Spleen (tissue), 11 donors: ENCODE data around the gene ELP1. TPM values are rescaled to one million over a fixed set of nuclear protein-coding genes. Genes with fewer than 3 reads are reported as not detected.
A peak's percentile ranks its signal among the peaks of the same experiment; 100 is the strongest.

Source experiments
- DNase-seq: peaks from one replicate; pipeline ENCODE4 v3.0.0-alpha.2; 2020
- H3K27ac ChIP-seq, 8 donors: fragments of 200-600 bp; sonication (generic) in 7 of 8; 1 replicate in 4 of 8; 2 replicates in 4 of 8; pipeline versions ENCODE4 v1.5.0 to v1.8.0; 2016 to 2021; ENCODE audit warnings: inconsistent platforms in 4 of 8, mild to moderate bottlenecking in 4 of 8, moderate library complexity in 1 of 8
- H3K27me3 ChIP-seq, 7 donors: fragments of 200-600 bp; sonication (generic) in 6 of 7; replicated peaks in 1 of 7; 1 replicate in 4 of 7; 2 replicates in 3 of 7; pipeline versions ENCODE4 v1.5.0 to v1.8.0; 2016 to 2021; ENCODE audit warnings: inconsistent platforms in 3 of 7, mild to moderate bottlenecking in 1 of 7
- H3K36me3 ChIP-seq, 6 donors: fragments of 200-600 bp; sonication (generic) in 5 of 6; 1 replicate in 4 of 6; 2 replicates in 2 of 6; pipeline versions ENCODE4 v1.5.0 to v1.8.0; 2016 to 2021; ENCODE audit warnings: inconsistent platforms in 2 of 6
- H3K4me1 ChIP-seq, 6 donors: fragments of 200-600 bp; sonication (generic) in 5 of 6; 1 replicate in 3 of 6; 2 replicates in 3 of 6; pipeline versions ENCODE4 v1.5.0 to v1.8.0; 2016 to 2021; ENCODE audit warnings: inconsistent platforms in 3 of 6
- H3K4me3 ChIP-seq, 8 donors: fragments of 200-600 bp; sonication (generic) in 7 of 8; 1 replicate in 4 of 8; 2 replicates in 4 of 8; pipeline versions ENCODE4 v1.5.0 to v1.8.0; 2016 to 2021; ENCODE audit warnings: inconsistent platforms in 4 of 8, mild to moderate bottlenecking in 4 of 8, moderate library complexity in 2 of 8
- H3K9me3 ChIP-seq, 8 donors: fragments of 200-600 bp; sonication (generic) in 7 of 8; 1 replicate in 4 of 8; 2 replicates in 4 of 8; pipeline versions ENCODE4 v1.5.0 to v1.8.0; 2016 to 2021; ENCODE audit warnings: inconsistent platforms in 4 of 8
- CTCF ChIP-seq, 11 experiments: fragments of 200-600 bp in 7 of 11; fragments of 450-650 bp in 4 of 11; sonication (generic) in 4 of 11; IDR thresholded peaks in 8 of 11; conservative IDR thresholded peaks in 3 of 11; 1 replicate in 7 of 11; 2 replicates in 4 of 11; pipeline versions ENCODE4 v1.4.0 to v1.8.0; 2016 to 2021; ENCODE audit warnings: antibody characterized with exemption in 11 of 11, inconsistent platforms in 4 of 11, mild to moderate bottlenecking in 1 of 11
- POLR2A ChIP-seq, 3 donors: fragments of 450-650 bp; IDR thresholded peaks; one replicate each; pipeline ENCODE4 v1.5.1; 2017; ENCODE audit warnings: antibody characterized with exemption in 3 of 3, mild to moderate bottlenecking in 1 of 3
- POLR2AphosphoS5 ChIP-seq, 3 donors: sonication (generic); formaldehyde crosslinking; IDR thresholded peaks; one replicate each; pipeline ENCODE4 v1.5.1; 2017; ENCODE audit warnings: antibody characterized with exemption in 3 of 3
- WGBS, 5 donors: extraction: QIAGEN DNeasy Blood & Tissue Kit in 3 of 5; methylation state at CpG; one replicate each; pipeline versions ENCODE4 v1.1.5 to v1.1.7; 2013 to 2018; 5-methylcytosine and 5-hydroxymethylcytosine counted together
- intact Hi-C: fragments of 100-400 bp; cut with DNase I; formaldehyde crosslinking; loops from one replicate; pipeline ENCODE4 v1.15.0; 2023; ENCODE audit warnings: low total_unique reads
- polyA plus RNA-seq, 3 donors: library from polyadenylated mRNA; stranded (reverse); fragments of 200-250 nt; gene quantifications; one replicate each; pipeline ENCODE4 v1.2.1, GENCODE V29; 2013
- total RNA-seq, 7 donors: library from RNA; depleted of rRNA in 3 of 7; stranded (reverse); fragments of >200 nt in 3 of 7; fragmentation: NEBNext Ultra II Directional in 4 of 7; extraction: Animal tissue kit (Norgen Biotek cat#: 25700) in 4 of 7; gene quantifications; one replicate each; pipeline versions ENCODE4 v1.1.0 to v1.2.1, GENCODE V29; 2016 to 2021
- donor health status: healthy with polysubstance abuse.
- donor health status: DM: no; HTN: no; CAD: no; lungs with moderate emphysema.
- donor health status: DM: no; HTN: no; CAD: no.
- donor health status: Bipolar disorder and iron deficiency.
- donor health status: healthy.
- donor health status: DM: no; HTN: no; CAD: no.
- donor health status: DM: yes; HTN: yes; CAD: no.

Gene ELP1
- total and polyA plus RNA-seq, 10 donors = 9.9 to 30.5 (median 17.6) TPM

- no peak overlapping the region for H3K27ac ChIP-seq
- no peak for TF ChIP-seq POLR2AphosphoS5 (IDR thresholded peaks at IDR 0.05)
- TF ChIP-seq CTCF (IDR thresholded peaks at IDR 0.05 in 8 of 11, conservative IDR thresholded peaks at IDR 0.05 in 3 of 11) = no peak
- no peak overlapping the region for H3K4me3 ChIP-seq
- intact Hi-C loops = no loop called here
- no peak for DNase-seq
- H3K9me3 ChIP-seq = no peaks in the 10 kb centered on the region
- 69 to 86% (median 81%) methylated on average over 1 of the region's 1 CpG for WGBS, 5 donors
- H3K4me1 ChIP-seq = peaks cover 0 to 8% (median 3%) of the 10 kb centered on the region in 6 donors
- no peaks in the 10 kb centered on the region for H3K36me3 ChIP-seq
- H3K27me3 ChIP-seq = no peaks in the 10 kb centered on the region
These were observed 16.2 kb upstream of the ELP1 start for GRCh38 chr9:108950168-108950567.

DNA sequence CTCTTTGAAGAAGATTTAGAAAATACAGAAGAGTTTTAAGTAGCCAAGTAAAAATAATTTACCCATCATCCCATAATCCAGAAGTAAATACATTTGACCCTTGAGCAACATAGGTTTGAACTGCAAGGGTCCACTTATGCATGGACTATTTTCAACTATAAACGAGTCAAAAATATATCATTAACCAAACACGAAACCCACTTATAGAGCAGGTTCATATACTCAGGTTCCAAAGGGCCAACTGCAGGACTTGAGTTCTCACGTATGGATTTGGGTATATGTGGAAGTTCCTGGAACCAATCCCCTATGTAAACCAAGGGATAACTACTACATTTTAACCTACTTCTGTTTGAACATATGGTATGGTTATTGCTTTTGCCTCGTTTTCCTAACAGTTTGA is 6.1 kb upstream of the ELP1 start:
- Histone ChIP-seq H3K27me3 (no peaks in the 10 kb centered on the region), H3K9me3 (no peaks in the 10 kb centered on the region), H3K36me3 (peaks cover 0 to 73% (median 11%) of the 10 kb centered on the region in 6 donors), H3K27ac (no peak overlapping the region), H3K4me3 (no peak overlapping the region), H3K4me1 (peaks cover 0 to 13% (median 6%) of the 10 kb centered on the region in 6 donors)
- no peak for TF ChIP-seq POLR2A (IDR thresholded peaks at IDR 0.05)
- TF ChIP-seq POLR2AphosphoS5 (IDR thresholded peaks at IDR 0.05) = no peak
- TF ChIP-seq CTCF (IDR thresholded peaks at IDR 0.05 in 8 of 11, conservative IDR thresholded peaks at IDR 0.05 in 3 of 11) = no peak
- WGBS, 5 donors = 89 to 94% (median 92%) methylated on average over 4 of the region's 4 CpGs
- DNase-seq = no peak
- intact Hi-C loops = loop anchor here (10.0 kb wide), 1 partner anchor 75 kb away; the partner anchor contains the start of gene CTNNAL1

GRCh38 chr9:108937561-108938305 is 3.8 kb upstream of the ELP1 start:
- Histone ChIP-seq H3K27me3 (no peaks in the 10 kb centered on the region), H3K27ac (no peak overlapping the region), H3K9me3 (no peaks in the 10 kb centered on the region), H3K4me3 (no peak overlapping the region), H3K4me1 (peaks cover 5 to 27% (median 20%) of the 10 kb centered on the region in 6 donors), H3K36me3 (peaks cover 0 to 61% (median 11%) of the 10 kb centered on the region in 6 donors)
- no peak for TF ChIP-seq POLR2AphosphoS5 (IDR thresholded peaks at IDR 0.05)
- TF ChIP-seq CTCF (IDR thresholded peaks at IDR 0.05 in 8 of 11, conservative IDR thresholded peaks at IDR 0.05 in 3 of 11) = no peak
- TF ChIP-seq POLR2A (IDR thresholded peaks at IDR 0.05) = no peak
- intact Hi-C loops = loop anchor here (10.0 kb wide), 1 partner anchor 77 kb away; the partner anchor contains the start of gene CTNNAL1
- WGBS, 5 donors = 87 to 92% (median 90%) methylated on average over 5 of the region's 5 CpGs
- DNase-seq = no peak

- TF ChIP-seq CTCF (IDR thresholded peaks at IDR 0.05 in 8 of 11, conservative IDR thresholded peaks at IDR 0.05 in 3 of 11) = no peak
- TF ChIP-seq POLR2A (IDR thresholded peaks at IDR 0.05) = no peak
- peak in 2 of 3 donors; percentile 61 to 79 for TF ChIP-seq POLR2AphosphoS5 (IDR thresholded peaks at IDR 0.05)
- intact Hi-C loops = loop anchor here (10.0 kb wide), 1 partner anchor 80 kb away; the partner anchor contains the start of gene CTNNAL1
- peak within 1 kb of the TSS; percentile 79 to 93 (median 92) for H3K27ac ChIP-seq
- no peaks in the 10 kb centered on the region for H3K9me3 ChIP-seq
- DNase-seq = peak; percentile 96
- H3K4me3 ChIP-seq = peak within 1 kb of the TSS; percentile 63 to 99 (median 86)
- WGBS, 5 donors = 0 to 1% (median 1%) methylated on average over 20 to 47 of the region's 47 CpGs
- H3K27me3 ChIP-seq = no peaks in the 10 kb centered on the region
- peaks cover 0 to 46% (median 12%) of the 10 kb centered on the region in 6 donors for H3K36me3 ChIP-seq
- H3K4me1 ChIP-seq = peaks cover 8 to 46% (median 34%) of the 10 kb centered on the region in 6 donors
These were observed 484 bp upstream of the ELP1 start, which contains the start of gene ABITRAM for GRCh38 chr9:108934323-108934893. Gene ABITRAM (plus strand): TSS chr9:108934400. CDS start chr9:108934487, 87 bp downstream.
